SJCRH30 (cell line): Measurements from ENCODE around the gene RIMS3. TPM values are rescaled to one million over a fixed set of nuclear protein-coding genes. Genes with fewer than 3 reads are reported as not detected.

Source experiments
- DNase-seq, 2 experiments: peaks; one replicate each; pipeline ENCODE4 v3.0.0-alpha.2; 2015 to 2020
- H3K27ac ChIP-seq: fragments of 250-450 bp; sonication (Bioruptor Pico); 2 replicates; pipeline ENCODE4 v1.5.1; 2020; ENCODE audit warnings: mild to moderate bottlenecking, moderate library complexity
- H3K27me3 ChIP-seq: fragments of 250-450 bp; sonication (Bioruptor Pico); 2 replicates; pipeline ENCODE4 v1.5.1; 2020; ENCODE audit warnings: mild to moderate bottlenecking, moderate library complexity
- H3K36me3 ChIP-seq: fragments of 250-450 bp; sonication (Bioruptor Pico); 2 replicates; pipeline ENCODE4 v1.5.1; 2020; ENCODE audit warnings: mild to moderate bottlenecking, moderate library complexity
- H3K4me1 ChIP-seq: fragments of 250-450 bp; sonication (Bioruptor Pico); 2 replicates; pipeline ENCODE4 v1.5.1; 2020; ENCODE audit warnings: mild to moderate bottlenecking, moderate library complexity
- H3K4me3 ChIP-seq: fragments of 250-450 bp; sonication (Bioruptor Pico); 2 replicates; pipeline ENCODE4 v1.5.1; 2020; ENCODE audit warnings: mild to moderate bottlenecking, moderate library complexity
- H3K9me3 ChIP-seq: fragments of 250-450 bp; sonication (Bioruptor Pico); replicated peaks from 2 replicates; pipeline ENCODE4 v1.5.1; 2020; ENCODE audit warnings: mild to moderate bottlenecking, moderate library complexity
- total RNA-seq: library from RNA; depleted of rRNA; stranded (reverse); fragments of >200 nt; shearing (Covaris generic); gene quantifications from 2 replicates; pipeline ENCODE4 v1.2.3, GENCODE V29; 2014

RIMS3 gene
- total RNA-seq, 1 experiment from 2014 or later: 12.7 TPM

GRCh38 chr1:40652468-40652867, 13.0 kb downstream of the RIMS3 start:
- no peaks in the 10 kb centered on the region for H3K27me3 ChIP-seq
- H3K4me1 ChIP-seq: no peaks in the 10 kb centered on the region
- no peak overlapping the region for H3K27ac ChIP-seq
- no peaks in the 10 kb centered on the region for H3K9me3 ChIP-seq
- H3K4me3 ChIP-seq: no peak overlapping the region
- no peaks in the 10 kb centered on the region for H3K36me3 ChIP-seq
- no peak for DNase-seq

GRCh38 chr1:40651138-40651857, 14.2 kb downstream of the RIMS3 start:
- no peaks in the 10 kb centered on the region for H3K36me3 ChIP-seq
- no peaks in the 10 kb centered on the region for H3K27me3 ChIP-seq
- H3K4me3 ChIP-seq: no peak overlapping the region
- H3K27ac ChIP-seq: no peak overlapping the region
- DNase-seq: no peak
- H3K9me3 ChIP-seq: no peaks in the 10 kb centered on the region
- H3K4me1 ChIP-seq: no peaks in the 10 kb centered on the region

- Histone ChIP-seq H3K27me3 (no peaks in the 10 kb centered on the region), H3K9me3 (no peaks in the 10 kb centered on the region), H3K36me3 (no peaks in the 10 kb centered on the region), H3K4me1 (peaks cover 8% of the 10 kb centered on the region), H3K4me3 (no peak overlapping the region), H3K27ac (no peak overlapping the region)
- DNase-seq: no peak
These were observed 15.4 kb downstream of the RIMS3 start for GRCh38 chr1:40650075-40650474.

- no peaks in the 10 kb centered on the region for H3K9me3 ChIP-seq
- H3K4me1 ChIP-seq: peaks cover 8% of the 10 kb centered on the region
- H3K27me3 ChIP-seq: no peaks in the 10 kb centered on the region
- no peak overlapping the region for H3K27ac ChIP-seq
- H3K4me3 ChIP-seq: no peak overlapping the region
- H3K36me3 ChIP-seq: no peaks in the 10 kb centered on the region
- DNase-seq: no peak
These were observed 15.9 kb downstream of the RIMS3 start for GRCh38 chr1:40649592-40649930.

GRCh38 chr1:40648928-40649591, 16.4 kb downstream of the RIMS3 start:
- Histone ChIP-seq H3K9me3 (no peaks in the 10 kb centered on the region), H3K27me3 (no peaks in the 10 kb centered on the region), H3K4me1 (peaks cover 8% of the 10 kb centered on the region), H3K27ac (no peak overlapping the region), H3K4me3 (no peak overlapping the region), H3K36me3 (no peaks in the 10 kb centered on the region)
- DNase-seq: no peak

- Histone ChIP-seq H3K27me3 (no peaks in the 10 kb centered on the region), H3K9me3 (no peaks in the 10 kb centered on the region), H3K27ac (no peak overlapping the region), H3K4me3 (no peak overlapping the region), H3K4me1 (peaks cover 8% of the 10 kb centered on the region), H3K36me3 (no peaks in the 10 kb centered on the region)
- DNase-seq: no peak
These were observed 17.3 kb downstream of the RIMS3 start for GRCh38 chr1:40648200-40648599.

GRCh38 chr1:40646315-40646714, 19.2 kb downstream of the RIMS3 start:
- H3K4me3 ChIP-seq: no peak overlapping the region
- peaks cover 8% of the 10 kb centered on the region for H3K4me1 ChIP-seq
- no peaks in the 10 kb centered on the region for H3K36me3 ChIP-seq
- no peak overlapping the region for H3K27ac ChIP-seq
- H3K9me3 ChIP-seq: no peaks in the 10 kb centered on the region
- no peaks in the 10 kb centered on the region for H3K27me3 ChIP-seq
- no peak for DNase-seq

GRCh38 chr1:40645118-40645680, 20.3 kb downstream of the RIMS3 start:
- Histone ChIP-seq H3K27ac (no peak overlapping the region), H3K27me3 (no peaks in the 10 kb centered on the region)

GRCh38 chr1:40641601-40642242, 23.8 kb downstream of the RIMS3 start:
- no peak overlapping the region for H3K27ac ChIP-seq
- no peak overlapping the region for H3K4me3 ChIP-seq
- no peaks in the 10 kb centered on the region for H3K27me3 ChIP-seq
- DNase-seq: no peak
- no peaks in the 10 kb centered on the region for H3K9me3 ChIP-seq
- peaks cover 8% of the 10 kb centered on the region for H3K4me1 ChIP-seq
- H3K36me3 ChIP-seq: no peaks in the 10 kb centered on the region

More at GRCh38 chr1:40645118-40645680, 20.3 kb downstream of the RIMS3 start:
- H3K9me3 ChIP-seq: no peaks in the 10 kb centered on the region
- DNase-seq: no peak
- no peaks in the 10 kb centered on the region for H3K36me3 ChIP-seq
- H3K4me3 ChIP-seq: no peak overlapping the region
- H3K4me1 ChIP-seq: peaks cover 8% of the 10 kb centered on the region

GRCh38 chr1:40640314-40641076, 25.0 kb downstream of the RIMS3 start:
- no peak overlapping the region for H3K27ac ChIP-seq
- H3K4me1 ChIP-seq: peaks cover 2% of the 10 kb centered on the region; the same call in 1 of the 2 replicates
- H3K27me3 ChIP-seq: no peaks in the 10 kb centered on the region
- DNase-seq: no peak
- H3K36me3 ChIP-seq: no peaks in the 10 kb centered on the region
- no peak overlapping the region for H3K4me3 ChIP-seq
- no peaks in the 10 kb centered on the region for H3K9me3 ChIP-seq

- peak in 1 of 2 experiments; percentile 22 for DNase-seq
- Histone ChIP-seq H3K27ac (no peak overlapping the region), H3K27me3 (no peaks in the 10 kb centered on the region), H3K36me3 (no peaks in the 10 kb centered on the region), H3K4me1 (no peaks in the 10 kb centered on the region), H3K4me3 (no peak overlapping the region), H3K9me3 (no peaks in the 10 kb centered on the region)
These were observed 27.1 kb downstream of the RIMS3 start for GRCh38 chr1:40638097-40639036.

GRCh38 chr1:40637470-40638007, 27.9 kb downstream of the RIMS3 start:
- Histone ChIP-seq H3K9me3 (no peaks in the 10 kb centered on the region), H3K27ac (no peak overlapping the region), H3K4me3 (no peak overlapping the region), H3K4me1 (no peaks in the 10 kb centered on the region), H3K36me3 (no peaks in the 10 kb centered on the region), H3K27me3 (no peaks in the 10 kb centered on the region)
- no peak for DNase-seq

GRCh38 chr1:40636777-40637176, 28.7 kb downstream of the RIMS3 start:
- Histone ChIP-seq H3K4me3 (no peak overlapping the region), H3K27me3 (no peaks in the 10 kb centered on the region), H3K4me1 (no peaks in the 10 kb centered on the region), H3K9me3 (no peaks in the 10 kb centered on the region), H3K36me3 (no peaks in the 10 kb centered on the region), H3K27ac (no peak overlapping the region)
- no peak for DNase-seq
